H1 (cell line): ENCODE data around the gene CASD1. TPM values are rescaled to one million over a fixed set of nuclear protein-coding genes. Genes with fewer than 3 reads are reported as not detected.

Experiments
- BACH1 ChIP-seq: IDR thresholded peaks from 2 replicates; pipeline ENCODE4 v1.6.1; 2012; ENCODE audit warnings: low read length, improper control_type of control experiment
- EZH2 ChIP-seq: fragments of 200-600 bp; sonication (generic); IDR thresholded peaks from 2 replicates; pipeline ENCODE4 v1.7.1; 2012; ENCODE audit warnings: low read depth, mild to moderate bottlenecking, moderate library complexity, low read length, inconsistent platforms; ENCODE audit not compliant: severe bottlenecking
- SAP30 ChIP-seq: fragments of 300-600 bp; sonication (generic); IDR thresholded peaks from 2 replicates; pipeline ENCODE4 v1.7.1; 2012; ENCODE audit warnings: low read length, moderate library complexity, mild to moderate bottlenecking, inconsistent platforms; ENCODE audit not compliant: insufficient read depth, insufficient replicate concordance
- TAF1 ChIP-seq: IDR thresholded peaks from 2 replicates; pipeline ENCODE4 v1.6.1; 2011; ENCODE audit warnings: mild to moderate bottlenecking, low read depth, low read length
- polyA plus RNA-seq, 7 experiments: library from polyadenylated mRNA; depleted of rRNA in 3 of 7; stranded (reverse) in 5 of 7; unstranded in 2 of 7; fragments of >200 nt in 5 of 7; fragments of 200-250 nt in 2 of 7; gene quantifications; 1 replicate in 5 of 7; 2 replicates in 1 of 7; 4 replicates in 1 of 7; pipeline versions ENCODE4 v1.2.1 to v1.2.3, GENCODE V29; 2011 to 2013; ENCODE audit warnings: missing spikeins in 2 of 7, mixed read lengths in 2 of 7
- total RNA-seq: library from RNA; stranded (reverse); fragmentation: NEBNext Ultra II Directional; extraction: Animal tissue kit (Norgen Biotek cat#: 25700); gene quantifications from 2 replicates; pipeline ENCODE4 v1.2.1, GENCODE V29; 2021

CASD1 gene
- total and polyA plus RNA-seq, 2 of the 8 experiments (the other 6 are each of a cell fraction or from before 2014, with no cell fraction given) = 14.2 to 18.8 TPM

GRCh38 chr7:94514140-94514889 is 4.7 kb downstream of the CASD1 start (continued):
- no peak for TF ChIP-seq BACH1
- TF ChIP-seq EZH2 = no peak
- no peak for TF ChIP-seq TAF1
- no peak for TF ChIP-seq SAP30
